Stimulated activated CD8-positive, alpha-beta memory T cell treated with anti-CD3 and anti-CD28 coated beads, Interleukin-7, amount 100 ng/mL, for 48 hours (primary cell): ENCODE measurements around the gene SNAI1.
"Not testable (repeated sequence)": the region's sequence is repeated elsewhere in the genome, so short reads cannot be mapped to it uniquely, and the experiment has no call there.

ENCODE experiments used
- DNase-seq, 2 donors: peaks; one replicate each; pipeline ENCODE4 v3.0.0-alpha.2; 2020; ENCODE audit warnings: low read depth in 1 of 2; ENCODE audit errors: extremely low read depth in 1 of 2

SNAI1 gene

DNA sequence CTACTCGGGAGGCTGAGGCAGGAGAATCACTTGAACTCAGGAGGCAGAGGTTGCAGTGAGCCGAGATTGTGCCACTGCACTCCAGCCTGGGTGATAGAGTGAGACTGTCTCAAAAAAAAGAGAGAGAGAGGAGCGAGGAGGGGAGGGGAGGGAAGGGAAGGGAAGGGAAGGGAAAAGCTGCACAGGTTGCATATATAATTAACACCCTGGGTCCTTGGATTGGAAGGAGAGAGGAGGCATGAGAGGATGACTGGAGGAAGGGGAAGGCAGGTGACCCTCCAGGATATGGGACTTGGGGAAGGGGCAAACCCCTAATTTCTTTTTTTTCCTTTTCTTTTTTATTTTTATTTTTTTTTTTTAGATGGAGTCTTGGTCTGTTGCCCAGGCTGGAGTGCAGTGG lies 28.8 kb downstream of the SNAI1 start:
- DNase-seq: not testable (repeated sequence)

DNA sequence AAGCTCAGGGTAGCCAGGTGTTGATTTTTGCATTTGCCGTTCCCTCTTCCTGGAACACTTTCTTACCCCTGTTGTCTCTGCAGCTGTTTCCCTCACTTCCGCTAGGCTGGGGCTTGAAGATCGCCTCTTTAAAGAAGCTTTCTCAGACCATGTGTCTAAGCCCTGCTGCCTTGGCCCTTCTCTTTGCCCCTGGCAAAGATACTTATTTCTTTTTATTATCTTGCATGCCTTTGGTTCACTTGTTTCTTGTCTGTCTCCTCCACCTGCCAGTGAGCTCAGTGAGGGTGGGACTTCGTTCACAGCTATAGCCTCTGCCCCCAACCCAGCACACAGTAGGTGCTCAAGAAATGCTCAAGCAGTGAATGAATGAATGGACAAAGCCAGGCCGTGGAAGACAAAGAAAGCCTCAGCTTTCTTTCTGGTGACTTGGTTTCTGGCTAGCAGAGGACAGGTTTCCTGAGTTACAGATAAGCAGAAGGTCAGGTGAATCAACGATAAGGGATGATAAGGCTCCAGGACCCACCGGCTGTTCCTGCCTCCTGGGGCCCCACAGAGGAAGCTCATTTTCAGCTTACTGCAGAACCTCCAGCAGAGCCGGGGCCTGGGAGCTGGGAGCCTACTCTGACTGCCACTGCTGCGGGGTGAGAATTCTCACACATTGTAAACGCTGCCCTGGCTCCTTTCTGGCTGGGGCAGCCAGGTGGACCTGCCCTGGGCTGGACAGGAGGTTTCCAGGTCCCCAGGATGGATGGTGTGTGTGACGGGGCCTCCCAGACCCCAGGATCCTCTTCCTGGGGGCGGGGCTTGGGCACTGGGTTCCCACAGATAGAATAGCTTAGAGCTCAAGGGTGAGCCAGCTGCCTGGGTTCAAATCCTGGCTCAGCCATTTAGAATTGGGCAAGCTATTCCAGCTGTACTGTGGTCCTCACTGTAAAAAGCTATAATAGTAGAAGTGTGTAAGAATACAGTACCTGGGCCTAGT lies 29.8 kb downstream of the SNAI1 start:
- no peak for DNase-seq

DNA sequence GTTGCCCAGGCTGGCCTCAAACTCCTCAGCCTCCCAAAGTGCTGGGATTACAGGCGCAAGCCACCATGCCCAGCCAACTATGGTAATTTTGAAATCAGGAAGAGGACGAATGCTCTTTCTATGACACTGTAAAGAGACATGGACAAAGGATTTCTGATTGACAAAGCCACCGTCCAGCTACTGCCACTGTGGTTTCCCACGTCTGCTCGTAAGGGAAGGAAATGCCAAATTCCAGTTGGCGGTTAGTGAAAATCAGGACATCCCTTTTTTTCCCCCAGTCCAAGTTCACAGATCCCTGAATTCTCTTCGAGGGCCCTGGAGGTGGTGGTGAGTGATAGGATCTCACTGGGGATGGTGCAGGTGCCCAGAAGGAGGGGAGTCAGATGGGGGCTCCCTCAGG lies 31.2 kb downstream of the SNAI1 start:
- no peak for DNase-seq

DNA sequence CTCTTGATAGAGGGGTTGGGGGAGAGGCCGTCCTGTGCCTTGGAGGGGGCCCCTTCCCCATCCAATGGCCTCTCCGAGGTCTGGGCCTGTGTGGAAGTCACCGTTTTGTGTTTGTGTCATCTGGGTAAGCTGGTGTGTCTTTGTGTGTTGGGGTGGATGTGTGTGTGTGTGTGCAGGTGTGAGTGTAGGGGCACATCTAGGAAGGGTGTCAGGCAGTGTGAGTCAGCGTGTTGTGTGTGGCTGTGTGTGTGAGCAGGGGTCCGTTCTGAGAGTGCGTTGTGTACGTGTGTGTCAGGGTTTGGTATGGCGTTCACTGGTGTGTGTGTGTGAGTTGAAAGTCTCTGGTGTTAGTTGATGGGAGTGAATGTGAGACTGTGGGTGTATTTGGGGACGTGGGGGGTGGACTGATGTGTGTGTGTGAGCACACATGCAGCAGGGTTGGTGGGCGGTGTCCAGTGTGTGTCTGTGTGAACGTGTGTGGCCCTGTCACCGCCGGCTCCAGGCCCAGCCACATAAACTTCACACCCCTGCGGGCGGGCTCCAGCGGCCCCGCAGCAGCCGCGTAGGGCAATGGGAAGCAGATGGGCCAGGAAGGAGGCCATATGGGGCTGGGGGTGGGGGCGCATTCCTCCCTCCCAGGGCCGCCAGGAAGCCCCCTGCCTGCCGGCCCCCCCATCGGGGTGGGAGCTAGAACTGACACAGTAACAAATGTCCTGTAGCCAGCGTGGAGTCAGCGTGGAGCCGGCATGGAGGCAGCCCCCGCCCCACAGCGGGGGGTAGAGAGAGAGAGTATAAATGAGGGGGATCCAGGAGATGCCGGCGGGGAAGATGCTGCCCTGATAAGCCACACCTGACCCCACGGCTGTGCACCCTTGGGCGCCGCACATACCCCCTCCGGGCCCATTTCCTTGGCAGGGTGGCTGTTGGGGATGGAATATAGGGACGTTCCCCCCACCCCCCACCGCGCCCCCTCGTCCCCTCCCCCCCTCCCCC lies 32.1 kb downstream of the SNAI1 start:
- DNase-seq: no peak

DNA sequence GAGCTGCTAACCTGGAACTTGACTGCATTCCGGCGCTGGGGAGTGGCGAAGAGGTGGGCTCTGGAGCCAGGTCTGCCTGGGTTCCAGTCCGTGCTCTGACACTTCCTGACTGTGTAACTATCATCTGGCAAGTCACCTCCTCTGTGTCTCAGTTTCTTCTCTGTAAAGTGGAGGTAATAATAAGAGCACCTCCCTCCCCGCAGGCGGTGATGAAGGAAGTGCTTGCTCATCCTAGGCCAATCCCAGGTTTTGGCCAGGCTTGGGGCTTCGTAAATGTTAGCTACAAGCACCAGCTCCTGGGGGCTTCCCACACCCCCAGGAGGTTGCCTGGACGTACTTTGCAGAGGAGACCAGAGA lies 32.8 kb downstream of the SNAI1 start:
- DNase-seq: no peak

DNA sequence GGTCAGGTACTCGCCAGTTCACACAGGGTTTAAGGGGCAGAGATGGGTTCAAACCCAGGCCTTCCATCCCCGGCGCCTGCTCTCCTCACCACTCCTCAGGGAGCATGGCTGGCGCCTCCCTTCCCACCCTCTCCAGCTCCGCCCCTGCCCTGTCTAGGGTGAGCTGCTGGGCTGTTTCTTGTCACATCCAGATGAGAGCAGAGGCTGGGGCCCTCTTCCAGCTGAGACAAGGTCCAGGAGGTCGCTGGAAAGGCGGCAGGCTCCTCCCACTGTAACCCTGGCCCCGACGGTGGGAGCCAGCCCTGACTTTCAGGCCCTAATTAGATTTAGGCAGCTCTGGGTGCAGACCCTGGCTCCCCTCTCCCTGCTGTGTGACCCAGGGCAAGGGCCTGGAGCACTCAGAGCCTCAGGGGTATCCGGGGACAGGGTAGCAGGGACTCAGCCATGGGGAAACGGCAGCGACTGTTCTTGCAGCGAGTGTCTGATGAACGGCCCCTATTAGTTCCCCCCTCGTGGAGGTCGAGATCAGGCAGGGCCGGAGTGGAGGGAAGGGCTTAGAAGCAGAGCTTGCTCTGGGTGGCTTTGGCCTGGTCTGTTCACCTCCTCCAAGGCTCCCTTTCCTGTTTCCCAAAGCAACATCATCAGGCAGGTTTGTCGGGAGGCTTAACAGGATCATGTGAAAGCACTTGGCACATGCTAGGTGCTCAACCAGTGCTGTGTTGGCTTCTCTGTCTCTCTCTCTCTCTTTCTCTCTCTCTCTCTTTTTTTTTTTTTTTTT lies 33.4 kb downstream of the SNAI1 start:
- DNase-seq: no peak

DNA sequence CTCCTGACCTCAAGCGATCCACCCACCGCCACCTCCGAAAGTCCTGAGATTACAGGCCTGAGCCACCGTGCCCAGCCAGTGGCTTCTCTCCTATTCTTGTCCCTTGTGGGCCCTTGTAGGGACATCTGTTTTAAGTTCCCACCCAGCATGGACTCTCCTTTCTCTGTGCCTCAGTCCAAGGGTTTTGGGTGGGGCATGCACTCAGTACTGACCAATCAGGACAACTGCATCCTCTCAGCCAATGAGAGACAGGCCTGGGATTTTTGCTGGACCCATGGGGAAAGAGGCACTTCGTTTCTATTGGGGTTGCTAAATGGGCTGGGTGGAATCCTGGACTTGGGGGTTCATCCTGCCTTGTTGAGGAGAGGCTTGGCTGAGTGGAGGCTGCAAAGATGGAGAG lies 34.4 kb downstream of the SNAI1 start:
- no peak for DNase-seq

DNA sequence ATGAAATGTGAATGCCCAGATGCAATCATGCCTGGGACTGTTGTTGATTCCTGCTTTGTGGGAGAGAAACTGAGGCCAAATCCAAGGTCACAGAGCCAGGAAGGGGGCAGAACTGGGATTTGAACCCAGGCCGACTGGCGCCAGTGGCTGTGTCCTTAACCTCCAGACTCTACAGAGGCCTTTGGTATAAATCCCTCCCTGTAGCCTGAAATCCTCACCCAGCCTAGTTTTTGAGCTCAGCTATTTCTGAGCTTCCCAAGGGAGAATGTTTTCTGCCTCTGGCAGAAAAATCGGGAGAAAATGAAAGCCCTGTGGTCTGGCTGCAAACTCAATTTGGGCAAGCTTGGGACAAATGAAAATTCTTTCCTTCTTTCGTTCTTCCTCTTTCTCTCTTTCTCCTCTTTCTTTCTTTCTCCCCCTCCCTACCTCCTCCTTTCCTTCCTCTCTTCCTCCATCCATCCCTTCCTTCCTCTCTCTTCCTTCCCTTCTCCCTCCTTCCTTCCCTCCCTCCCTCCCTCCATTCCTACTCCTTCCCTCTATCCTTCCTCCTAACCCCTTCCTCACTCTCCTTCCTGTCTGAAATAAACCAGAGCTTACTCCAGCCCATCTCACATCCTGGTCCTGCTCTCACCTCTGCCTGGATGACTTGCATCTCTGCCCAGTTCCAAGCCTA lies 34.9 kb downstream of the SNAI1 start:
- no peak for DNase-seq

DNA sequence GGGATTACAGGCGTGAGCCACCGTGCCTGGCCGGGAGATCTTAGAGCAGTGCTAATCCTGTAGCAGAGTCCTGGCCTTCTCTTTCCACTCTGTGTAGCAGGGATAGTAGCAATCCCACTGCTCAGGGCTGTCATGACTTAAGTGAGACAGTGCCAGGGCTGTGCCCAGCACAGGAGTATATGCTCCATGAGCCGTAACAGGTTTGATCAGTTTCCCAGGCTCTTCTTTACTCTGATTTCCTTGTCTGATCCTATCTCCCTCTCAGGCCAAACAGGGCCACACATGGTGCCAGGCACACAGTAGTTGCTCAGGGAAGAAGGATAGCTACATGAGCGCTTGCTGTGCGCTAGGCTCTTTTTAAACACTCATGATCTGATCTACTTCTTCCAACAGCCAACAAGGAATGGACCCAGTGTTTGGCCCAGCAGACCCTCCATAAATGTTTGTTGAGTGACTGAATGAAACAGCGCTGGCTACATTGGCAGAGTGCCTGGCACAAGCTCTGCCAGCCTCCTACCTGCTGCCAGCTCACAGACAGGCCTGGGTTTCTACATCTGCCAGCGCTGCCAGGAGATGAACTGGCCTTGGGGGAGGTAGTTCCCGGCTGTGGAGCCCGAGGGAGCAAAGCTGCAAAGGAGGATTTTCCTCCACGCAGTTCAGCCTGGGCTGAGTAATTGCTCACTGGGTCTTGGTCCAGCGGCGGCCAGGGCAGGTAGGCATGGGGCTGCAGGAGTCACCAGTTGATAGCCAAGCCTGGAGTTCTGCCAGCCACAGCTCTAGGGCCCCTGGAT lies 36.9 kb downstream of the SNAI1 start:
- no peak for DNase-seq

DNA sequence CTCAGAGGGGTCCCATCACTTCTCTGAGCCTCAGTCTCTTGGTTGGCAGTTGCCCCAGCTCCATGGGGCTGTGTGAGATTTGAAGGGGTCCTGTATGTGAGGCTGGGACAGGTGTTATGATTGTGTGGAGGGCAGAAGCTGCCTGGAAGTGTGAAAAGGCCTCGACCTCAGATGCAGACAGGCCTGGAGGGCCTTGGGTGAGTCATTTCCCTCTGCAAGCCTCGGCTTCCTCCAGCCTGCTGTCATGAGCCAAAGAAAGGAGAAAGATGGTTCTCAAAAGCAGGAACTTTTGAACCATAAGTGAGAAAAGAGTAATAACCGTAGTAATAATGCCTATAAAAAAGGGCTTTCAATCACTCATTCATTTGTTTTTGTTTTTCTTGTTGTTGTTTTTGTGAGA lies 37.5 kb downstream of the SNAI1 start:
- DNase-seq: no peak

DNA sequence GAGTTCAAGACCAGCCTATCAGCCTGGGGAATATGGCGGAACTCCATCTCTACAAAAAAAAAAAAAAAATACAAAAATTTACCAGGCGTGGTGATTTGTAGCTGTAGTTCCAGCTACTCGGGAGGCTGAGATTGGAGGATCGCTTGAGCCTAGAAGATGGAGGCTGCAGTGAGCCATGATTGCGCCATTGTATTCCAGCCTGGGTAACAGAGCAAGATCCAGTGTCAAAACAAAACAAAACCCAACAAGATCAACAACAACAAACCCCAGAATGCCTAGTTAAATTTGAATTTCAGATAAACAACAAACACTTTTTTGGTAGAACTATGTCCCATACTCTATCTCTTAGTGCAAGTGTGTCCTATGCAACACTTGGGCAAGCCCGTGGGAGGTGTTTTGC lies 39.9 kb downstream of the SNAI1 start:
- DNase-seq: no peak

DNA sequence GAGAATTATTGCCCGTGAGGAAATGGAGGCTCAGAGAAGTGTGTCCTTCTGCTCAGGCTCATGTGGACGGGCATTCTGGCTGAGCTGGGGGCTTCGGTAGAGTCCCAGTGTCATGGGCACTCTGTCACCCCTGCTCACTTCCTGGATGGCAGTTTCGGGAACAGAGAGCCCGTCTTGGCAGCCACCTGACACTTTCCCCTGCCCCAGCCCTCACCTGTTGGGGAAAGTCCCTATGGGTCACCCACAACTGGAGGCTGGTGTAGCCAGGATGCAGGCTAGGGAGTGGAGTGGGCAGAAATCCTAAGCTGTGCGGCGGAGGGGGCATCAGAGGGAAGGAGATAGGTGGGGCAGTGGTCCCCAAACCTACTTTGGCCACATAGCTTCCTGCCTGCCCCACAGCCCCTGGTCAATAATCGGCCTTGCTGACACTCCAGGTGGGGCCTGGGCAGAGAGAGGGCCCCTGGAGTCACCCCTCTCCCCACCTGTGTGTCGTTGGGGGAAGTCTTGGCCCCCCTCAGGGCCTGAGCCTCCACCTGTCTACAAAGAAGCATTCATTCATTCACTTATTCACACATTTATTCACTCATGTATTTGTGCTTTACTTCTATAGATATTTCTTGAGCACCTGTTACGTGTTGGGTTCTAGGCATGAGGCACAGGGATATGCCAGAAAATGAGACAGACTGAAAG lies 40.5 kb downstream of the SNAI1 start:
- DNase-seq: no peak

DNA sequence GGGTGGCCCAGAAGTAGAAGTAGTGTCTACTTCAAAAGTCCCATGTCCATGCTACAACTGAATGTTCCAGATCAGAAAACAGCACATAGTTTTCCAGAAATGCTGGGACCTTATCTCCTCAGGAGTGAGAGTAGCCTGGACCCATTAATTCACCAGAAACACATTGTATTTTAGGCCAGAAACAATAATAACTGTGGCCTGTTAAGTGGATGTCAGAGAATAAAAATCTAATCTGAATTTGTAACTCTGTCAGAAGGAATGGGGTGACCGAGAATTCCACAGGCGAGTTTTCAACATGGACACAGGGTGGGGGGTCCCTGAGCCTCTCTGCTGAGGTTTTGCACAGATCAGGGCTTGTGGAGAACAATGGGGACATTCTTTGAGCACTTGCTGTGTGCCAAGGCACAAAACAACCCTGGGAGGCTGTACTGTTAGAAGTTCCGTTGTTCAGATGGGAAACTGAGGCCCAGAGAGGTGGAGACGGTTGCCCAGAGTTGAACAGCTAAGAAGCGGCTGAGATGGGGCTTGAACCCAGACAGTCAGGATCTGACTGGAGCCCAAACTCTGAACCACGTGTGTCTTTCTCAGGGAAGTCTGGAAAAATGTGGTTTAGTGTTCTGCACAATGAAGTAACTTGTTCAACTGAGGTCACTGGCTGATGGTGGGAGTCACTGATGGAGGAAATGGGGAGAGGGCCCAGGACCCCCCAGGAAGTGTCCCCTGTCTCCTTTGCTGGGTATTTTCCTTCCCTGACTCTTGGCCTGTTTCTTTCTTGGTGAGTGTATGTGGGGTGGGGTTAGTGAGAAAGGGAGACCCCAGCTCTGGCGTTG lies 44.2 kb downstream of the SNAI1 start:
- no peak for DNase-seq

DNA sequence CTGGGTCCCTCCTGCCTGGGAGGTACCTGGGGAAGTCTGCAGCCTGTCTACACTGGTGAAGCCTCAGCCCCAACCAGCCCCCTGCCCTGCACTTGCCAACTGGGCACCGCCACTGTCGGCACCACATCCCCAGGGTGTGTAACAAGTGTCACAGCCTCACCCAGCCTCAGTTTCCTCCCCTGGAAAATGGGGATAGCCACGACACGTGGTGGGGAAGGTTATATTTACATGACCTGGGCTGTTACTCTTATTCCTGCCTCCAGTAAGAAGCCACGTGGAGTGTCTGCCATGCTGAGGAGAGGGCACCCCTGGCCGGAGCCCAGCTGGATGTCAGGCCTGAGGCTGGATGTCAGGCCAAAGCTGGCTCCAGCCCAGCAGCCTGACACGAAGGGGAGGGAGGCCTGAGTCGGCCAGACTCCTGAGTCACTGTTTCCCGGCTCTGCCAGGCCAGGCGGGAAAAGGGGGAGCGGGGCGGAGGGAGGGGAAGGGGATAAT lies 44.9 kb downstream of the SNAI1 start:
- no peak for DNase-seq

DNA sequence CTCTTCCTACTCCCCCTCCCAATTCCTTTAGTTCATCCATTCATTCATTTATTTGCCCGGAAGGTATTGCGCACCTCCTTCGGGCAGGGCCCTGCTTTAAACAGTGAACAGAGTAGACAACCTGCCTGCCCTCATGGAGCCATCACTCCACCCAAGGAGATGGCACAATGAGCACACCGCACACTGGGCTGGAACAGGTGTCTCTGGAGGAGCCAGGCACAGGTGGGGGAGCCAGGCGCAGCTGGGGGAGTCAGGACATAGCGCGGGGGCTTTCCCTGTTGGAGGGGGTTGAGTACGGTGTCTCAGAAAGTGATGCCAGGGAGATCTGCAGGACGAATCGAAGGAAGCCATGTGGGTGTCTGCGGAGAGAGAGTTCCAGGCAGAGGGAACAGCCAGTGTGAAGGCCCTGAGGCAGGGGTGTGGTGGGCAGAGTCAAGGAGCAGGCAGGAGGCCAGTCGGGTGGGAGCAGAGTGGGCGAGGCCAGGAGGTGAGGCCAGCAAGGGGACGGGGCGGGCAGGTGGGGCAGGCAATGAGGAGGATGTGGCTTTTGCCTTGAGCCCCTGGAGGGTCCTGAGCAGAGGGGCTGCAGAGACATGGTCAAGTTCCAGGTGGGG lies 46.4 kb downstream of the SNAI1 start:
- no peak for DNase-seq

DNA sequence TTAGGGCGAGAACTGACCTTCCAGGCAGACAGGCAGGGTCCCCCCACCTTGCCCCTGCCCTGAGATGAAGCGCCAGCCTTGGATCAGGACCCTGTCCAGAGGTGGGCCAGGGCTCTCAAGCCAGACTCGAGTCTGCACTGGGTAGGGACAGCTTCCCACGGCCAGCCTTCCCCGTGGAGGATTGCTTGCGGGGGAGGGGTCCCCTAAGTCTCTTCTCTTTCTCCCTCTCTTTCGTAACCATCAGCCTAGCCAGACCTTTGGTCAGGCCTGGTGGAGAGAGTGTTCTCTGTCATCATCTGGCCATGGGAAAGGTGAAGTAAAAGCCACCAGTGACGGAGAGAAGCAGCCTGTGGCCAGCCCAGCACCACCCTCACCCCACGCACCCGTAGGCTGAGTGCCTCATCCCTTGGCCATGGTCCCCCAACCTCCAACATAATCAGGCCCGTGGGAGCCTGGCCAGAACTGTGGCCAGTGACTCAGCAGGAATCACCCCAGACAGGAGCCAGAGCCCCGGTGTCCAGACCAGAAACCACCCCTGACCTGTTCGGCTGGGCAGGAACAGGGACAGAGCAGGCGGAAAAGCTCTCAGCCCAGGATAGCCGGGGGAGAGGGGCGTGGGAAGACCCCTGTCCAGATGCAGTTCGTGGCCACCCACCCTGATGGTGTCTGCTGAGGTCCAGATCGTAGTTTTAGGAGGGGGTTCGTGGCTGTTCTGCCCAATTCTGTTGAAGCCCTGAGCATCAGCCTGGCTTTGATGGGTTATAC lies 47.1 kb downstream of the SNAI1 start:
- no peak for DNase-seq
